OCI-LY1 (cell line): ENCODE results near the gene RNF144A.

Experiments
- EZH2 ChIP-seq: fragments of 200-600 bp; sonication (generic), shearing (Covaris generic); IDR thresholded peaks from 2 replicates; pipeline ENCODE4 v1.8.0; 2017; ENCODE audit warnings: borderline replicate concordance, mixed run types, mild to moderate bottlenecking, antibody characterized with exemption, low read length, moderate library complexity, mixed read lengths
- TF ChIP-seq, protein P1 (sequence below): fragments of 200-600 bp; sonication (generic), shearing (Covaris generic); IDR thresholded peaks from 2 replicates; pipeline ENCODE4 v1.5.1; 2017; ENCODE audit warnings: mild to moderate bottlenecking, antibody characterized with exemption, low read length, moderate library complexity, mixed read lengths

DNA sequence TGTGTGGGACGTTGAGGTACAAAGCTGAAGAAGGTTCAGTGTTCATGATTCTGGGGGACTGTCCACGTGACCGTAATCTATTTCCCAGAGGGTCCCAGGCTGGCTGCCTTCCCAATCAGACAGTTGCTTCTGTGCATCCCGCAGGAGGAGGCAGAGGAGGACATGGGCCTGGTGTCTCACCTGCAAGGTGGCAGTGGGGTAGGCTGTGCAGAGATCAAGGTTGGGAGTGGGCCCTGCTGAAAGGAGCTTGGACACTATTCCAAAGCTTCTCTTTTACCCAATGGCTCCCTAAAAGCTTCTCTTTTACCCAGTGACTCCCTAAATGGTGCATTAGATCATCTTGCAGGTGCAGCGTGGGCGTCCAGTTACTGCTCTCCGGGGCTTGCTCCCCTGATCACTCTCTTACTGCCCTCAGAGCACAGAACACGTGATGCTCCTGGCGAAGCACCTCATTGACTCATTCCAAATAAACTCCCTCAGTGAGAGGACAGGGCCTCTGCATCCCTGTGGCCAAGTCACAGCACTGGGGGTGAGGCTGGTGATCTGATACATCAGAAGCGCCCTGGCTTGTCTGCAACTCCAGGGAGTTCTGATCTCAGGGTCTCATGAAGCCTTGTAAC, 41.5 kb downstream of the RNF144A start:
- TF ChIP-seq, protein P1, sequence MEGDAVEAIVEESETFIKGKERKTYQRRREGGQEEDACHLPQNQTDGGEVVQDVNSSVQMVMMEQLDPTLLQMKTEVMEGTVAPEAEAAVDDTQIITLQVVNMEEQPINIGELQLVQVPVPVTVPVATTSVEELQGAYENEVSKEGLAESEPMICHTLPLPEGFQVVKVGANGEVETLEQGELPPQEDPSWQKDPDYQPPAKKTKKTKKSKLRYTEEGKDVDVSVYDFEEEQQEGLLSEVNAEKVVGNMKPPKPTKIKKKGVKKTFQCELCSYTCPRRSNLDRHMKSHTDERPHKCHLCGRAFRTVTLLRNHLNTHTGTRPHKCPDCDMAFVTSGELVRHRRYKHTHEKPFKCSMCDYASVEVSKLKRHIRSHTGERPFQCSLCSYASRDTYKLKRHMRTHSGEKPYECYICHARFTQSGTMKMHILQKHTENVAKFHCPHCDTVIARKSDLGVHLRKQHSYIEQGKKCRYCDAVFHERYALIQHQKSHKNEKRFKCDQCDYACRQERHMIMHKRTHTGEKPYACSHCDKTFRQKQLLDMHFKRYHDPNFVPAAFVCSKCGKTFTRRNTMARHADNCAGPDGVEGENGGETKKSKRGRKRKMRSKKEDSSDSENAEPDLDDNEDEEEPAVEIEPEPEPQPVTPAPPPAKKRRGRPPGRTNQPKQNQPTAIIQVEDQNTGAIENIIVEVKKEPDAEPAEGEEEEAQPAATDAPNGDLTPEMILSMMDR = no peak
- no peak for TF ChIP-seq EZH2
